ENCODE data around the gene PDCD2L. TPM values are rescaled to one million over a fixed set of nuclear protein-coding genes. Genes with fewer than 3 reads are reported as not detected.

Gene PDCD2L
- total and polyA plus RNA-seq, 9 of the 15 experiments (the other 6 are each of a cell fraction or from before 2014, with no cell fraction given) = 12.1 to 68.5 (median 56.3) TPM

DNA sequence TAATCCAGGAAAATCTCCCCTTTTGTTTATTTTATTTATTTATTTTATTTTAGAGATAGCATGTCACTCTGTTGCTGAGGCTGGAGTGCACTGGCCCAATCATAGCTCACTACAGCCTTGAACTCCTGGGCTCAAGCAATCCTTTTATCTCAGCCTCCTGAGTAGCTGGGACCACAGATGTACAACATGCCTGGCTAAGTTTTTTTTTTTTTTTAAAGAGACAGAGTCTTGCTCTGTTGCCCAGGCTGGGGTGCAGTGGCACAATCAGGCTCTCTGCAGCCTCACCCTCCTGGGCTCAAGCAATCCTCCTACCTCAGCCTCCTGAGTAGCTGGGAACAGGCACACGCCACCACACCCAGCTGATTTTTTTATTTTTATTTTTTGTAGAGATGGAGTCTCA lies 6.3 kb upstream of the PDCD2L start:
- H3K4me3 ChIP-seq = no peak overlapping the region
- H3K9me1 ChIP-seq (ENCODE audit: control insufficient read depth, insufficient read depth, low read length) = peaks cover 7% of the 10 kb centered on the region
- no peak overlapping the region for H3K4me2 ChIP-seq (ENCODE audit: insufficient read depth, low read length)
- H3K27ac ChIP-seq (ENCODE audit: extremely low read depth, low read depth, low read length) = no peak overlapping the region
- WGBS (ENCODE audit: insufficient coverage, low coverage, missing lambda C conversion rate) = 100% methylated on average over 1 of the region's 1 CpG
- intact Hi-C loops (cut with micrococcal nuclease) (no loop called here), in situ Hi-C loops (cut with MboI) (no loop called here)
- no peaks in the 10 kb centered on the region for H3K9me3 ChIP-seq (replicated peaks; ENCODE audit: control insufficient read depth, insufficient read depth, low read depth, low read length)
- H3K27me3 ChIP-seq (ENCODE audit: control insufficient read depth in 2 of 2, insufficient read depth in 2 of 2, low read length in 2 of 2) = no peaks in the 10 kb centered on the region
- no TSS peak for BruUV-seq (replicated peaks)
- H2AFZ ChIP-seq (ENCODE audit: low read depth, low read length) = no peak overlapping the region
- FAIRE-seq = no peak
- TF ChIP-seq NR2C2 (CRISPR knock-in tag; IDR thresholded peaks at IDR 0.05) (no peak), NR2C2 (tag; IDR thresholded peaks at IDR 0.05) (no peak), ZNF274 (IDR thresholded peaks at IDR 0.05; ENCODE audit: borderline replicate concordance, low read depth, low read length) (no peak), SMARCA4 (IDR thresholded peaks at IDR 0.05) (no peak), DMBX1 (CRISPR knock-in tag; IDR thresholded peaks at IDR 0.05; ENCODE audit: borderline replicate concordance) (no peak)
- TF ChIP-seq, protein P1, sequence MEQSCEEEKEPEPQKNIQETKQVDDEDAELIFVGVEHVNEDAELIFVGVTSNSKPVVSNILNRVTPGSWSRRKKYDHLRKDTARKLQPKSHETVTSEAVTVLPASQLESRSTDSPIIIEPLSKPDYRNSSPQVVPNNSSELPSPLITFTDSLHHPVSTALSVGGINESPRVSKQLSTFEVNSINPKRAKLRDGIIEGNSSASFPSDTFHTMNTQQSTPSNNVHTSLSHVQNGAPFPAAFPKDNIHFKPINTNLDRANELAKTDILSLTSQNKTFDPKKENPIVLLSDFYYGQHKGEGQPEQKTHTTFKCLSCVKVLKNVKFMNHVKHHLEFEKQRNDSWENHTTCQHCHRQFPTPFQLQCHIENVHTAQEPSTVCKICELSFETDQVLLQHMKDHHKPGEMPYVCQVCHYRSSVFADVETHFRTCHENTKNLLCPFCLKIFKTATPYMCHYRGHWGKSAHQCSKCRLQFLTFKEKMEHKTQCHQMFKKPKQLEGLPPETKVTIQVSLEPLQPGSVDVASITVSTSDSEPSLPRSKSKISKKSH (CRISPR knock-in tag; IDR thresholded peaks at IDR 0.05) = no peak
- TF ChIP-seq, protein P2, sequence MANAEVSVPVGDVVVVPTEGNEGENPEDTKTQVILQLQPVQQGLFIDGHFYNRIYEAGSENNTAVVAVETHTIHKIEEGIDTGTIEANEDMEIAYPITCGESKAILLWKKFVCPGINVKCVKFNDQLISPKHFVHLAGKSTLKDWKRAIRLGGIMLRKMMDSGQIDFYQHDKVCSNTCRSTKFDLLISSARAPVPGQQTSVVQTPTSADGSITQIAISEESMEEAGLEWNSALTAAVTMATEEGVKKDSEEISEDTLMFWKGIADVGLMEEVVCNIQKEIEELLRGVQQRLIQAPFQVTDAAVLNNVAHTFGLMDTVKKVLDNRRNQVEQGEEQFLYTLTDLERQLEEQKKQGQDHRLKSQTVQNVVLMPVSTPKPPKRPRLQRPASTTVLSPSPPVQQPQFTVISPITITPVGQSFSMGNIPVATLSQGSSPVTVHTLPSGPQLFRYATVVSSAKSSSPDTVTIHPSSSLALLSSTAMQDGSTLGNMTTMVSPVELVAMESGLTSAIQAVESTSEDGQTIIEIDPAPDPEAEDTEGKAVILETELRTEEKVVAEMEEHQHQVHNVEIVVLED (CRISPR knock-in tag; IDR thresholded peaks at IDR 0.05) = no peak
- TF ChIP-seq, protein P3, sequence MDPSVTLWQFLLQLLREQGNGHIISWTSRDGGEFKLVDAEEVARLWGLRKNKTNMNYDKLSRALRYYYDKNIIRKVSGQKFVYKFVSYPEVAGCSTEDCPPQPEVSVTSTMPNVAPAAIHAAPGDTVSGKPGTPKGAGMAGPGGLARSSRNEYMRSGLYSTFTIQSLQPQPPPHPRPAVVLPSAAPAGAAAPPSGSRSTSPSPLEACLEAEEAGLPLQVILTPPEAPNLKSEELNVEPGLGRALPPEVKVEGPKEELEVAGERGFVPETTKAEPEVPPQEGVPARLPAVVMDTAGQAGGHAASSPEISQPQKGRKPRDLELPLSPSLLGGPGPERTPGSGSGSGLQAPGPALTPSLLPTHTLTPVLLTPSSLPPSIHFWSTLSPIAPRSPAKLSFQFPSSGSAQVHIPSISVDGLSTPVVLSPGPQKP (CRISPR knock-in tag; IDR thresholded peaks at IDR 0.05) = no peak
- TF ChIP-seq, protein P4, sequence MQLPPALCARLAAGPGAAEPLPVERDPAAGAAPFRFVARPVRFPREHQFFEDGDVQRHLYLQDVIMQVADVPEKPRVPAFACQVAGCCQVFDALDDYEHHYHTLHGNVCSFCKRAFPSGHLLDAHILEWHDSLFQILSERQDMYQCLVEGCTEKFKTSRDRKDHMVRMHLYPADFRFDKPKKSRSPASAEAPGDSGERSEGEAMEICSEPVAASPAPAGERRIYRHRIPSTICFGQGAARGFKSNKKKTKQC (CRISPR knock-in tag; IDR thresholded peaks at IDR 0.05) = no peak
- ChIA-PET CTCF (ENCODE audit: low intra/inter-chr PET ratio) (no interaction called here), POLR2A (interaction anchor here (0.6 to 1.3 kb wide), 4 partner anchors 14 to 54 kb away, joined by 3 to 5 read pairs (median 4); partner anchors contain the start of gene GPI)
- ATAC-seq = no peak
- no peak overlapping the region for H3K9ac ChIP-seq (ENCODE audit: insufficient read depth in 1 of 2, low read depth in 2 of 2, low read length in 2 of 2)
- no peaks in the 10 kb centered on the region for H3K79me2 ChIP-seq (ENCODE audit: control insufficient read depth, insufficient read depth, low read length)
- no peak for DNase-seq (ENCODE audit: extremely low read depth in 1 of 4, low spot score in 3 of 4)
- H3K36me3 ChIP-seq (ENCODE audit: control insufficient read depth, insufficient read depth, low read length) = peaks cover 81% of the 10 kb centered on the region
- no peaks in the 10 kb centered on the region; the same call in 1 of the 2 replicates for H4K20me1 ChIP-seq (replicated peaks; ENCODE audit: control insufficient read depth, insufficient read depth, low read length)
- H3K4me1 ChIP-seq (replicated peaks in 1 of 2; ENCODE audit: control insufficient read depth in 2 of 2, insufficient read depth in 2 of 2, low read length in 2 of 2) = no peaks in the 10 kb centered on the region

Data from K562 (cell line).